DMS53 (cell line): Measurements from ENCODE around the gene RIC3.
A peak's percentile ranks its signal among the peaks of the same experiment; 100 is the strongest.

Experiments used
- DNase-seq: peaks from one replicate; lab custom pipeline; 2025; lab: John Stamatoyannopoulos, UW

RIC3 gene

GRCh38 chr11:8102296-8102915 is 66.4 kb downstream of the RIC3 start:
- DNase-seq, result no peak

DNA sequence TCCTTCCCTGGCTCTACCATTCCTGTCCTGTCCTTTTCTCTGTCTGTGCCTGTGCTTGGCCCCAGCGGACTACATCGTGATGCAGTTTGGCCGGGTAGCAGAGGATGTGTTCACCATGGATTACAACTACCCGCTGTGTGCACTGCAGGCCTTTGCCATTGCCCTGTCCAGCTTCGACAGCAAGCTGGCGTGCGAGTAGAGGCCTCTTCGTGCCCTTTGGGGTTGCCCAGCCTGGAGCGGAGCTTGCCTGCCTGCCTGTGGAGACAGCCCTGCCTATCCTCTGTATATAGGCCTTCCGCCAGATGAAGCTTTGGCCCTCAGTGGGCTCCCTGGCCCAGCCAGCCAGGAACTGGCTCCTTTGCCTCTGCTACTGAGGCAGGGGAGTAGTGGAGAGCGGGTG is 67.4 kb downstream of the RIC3 start:
- DNase-seq, result no peak

GRCh38 chr11:8100605-8101004 is 68.2 kb downstream of the RIC3 start:
- DNase-seq, result no peak

- no peak for DNase-seq
Observed at GRCh38 chr11:8100158-8100557, 68.7 kb downstream of the RIC3 start.

GRCh38 chr11:8099291-8099899 is 69.4 kb downstream of the RIC3 start:
- DNase-seq, result peak; percentile 80

DNA sequence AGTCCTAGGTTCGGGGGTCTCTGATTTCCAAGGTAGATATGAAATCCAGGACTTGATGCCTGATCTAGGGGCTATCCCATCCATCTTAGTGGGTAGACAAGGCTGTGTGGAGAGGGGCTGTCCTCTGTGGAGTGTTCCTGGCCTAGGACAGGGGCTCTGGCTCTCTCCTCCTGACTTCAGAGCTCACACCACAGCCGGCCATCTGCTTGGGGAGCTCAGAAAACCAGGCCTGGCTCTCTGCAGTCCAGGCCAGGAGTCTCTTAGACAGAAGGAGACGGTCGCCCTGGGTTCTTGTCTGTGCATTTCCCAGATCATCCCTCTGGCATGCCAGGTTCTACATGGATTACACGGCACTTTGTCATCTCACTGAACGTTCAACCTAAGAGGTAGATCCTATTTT is 69.9 kb downstream of the RIC3 start:
- DNase-seq, result no peak

DNA sequence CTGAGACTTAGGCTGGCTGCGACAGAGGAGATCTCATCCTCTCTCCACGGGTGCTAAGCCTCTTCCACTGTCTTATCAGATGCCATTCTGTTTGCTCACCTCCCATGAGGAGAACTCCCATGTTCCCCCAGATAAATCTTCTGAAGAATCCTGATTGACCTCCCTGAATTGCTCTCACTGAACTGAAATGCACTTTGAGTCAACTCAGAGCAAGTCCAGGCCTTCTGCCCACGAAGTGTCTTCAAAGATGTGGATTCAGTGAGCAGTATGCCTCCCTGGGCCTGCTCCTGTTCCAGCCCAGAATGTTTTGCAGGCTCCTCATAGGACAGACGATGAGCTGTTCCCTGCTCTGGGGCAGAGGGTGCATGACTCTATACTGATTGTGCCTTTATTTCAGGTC is 70.5 kb downstream of the RIC3 start:
- DNase-seq, result no peak

DNA sequence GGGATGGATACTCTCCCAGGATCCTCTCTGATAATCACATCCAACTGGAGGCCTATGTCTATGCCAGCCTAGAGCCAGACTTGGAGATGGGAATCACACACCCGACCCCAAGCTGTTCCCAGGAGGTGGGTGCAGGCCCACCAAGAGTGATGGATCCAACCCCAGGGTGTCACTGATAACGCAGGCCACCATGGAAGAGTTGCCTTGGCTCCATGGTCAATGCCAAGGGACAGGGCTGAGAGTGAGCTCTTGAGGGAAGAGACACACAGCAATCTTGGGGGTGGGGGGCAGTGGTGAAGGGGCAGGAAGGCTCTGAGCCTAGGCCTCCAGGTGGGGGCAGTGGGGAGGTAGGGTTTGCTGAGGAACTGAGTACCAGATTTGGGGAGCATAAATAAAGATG is 70.9 kb downstream of the RIC3 start:
- no peak for DNase-seq

DNA sequence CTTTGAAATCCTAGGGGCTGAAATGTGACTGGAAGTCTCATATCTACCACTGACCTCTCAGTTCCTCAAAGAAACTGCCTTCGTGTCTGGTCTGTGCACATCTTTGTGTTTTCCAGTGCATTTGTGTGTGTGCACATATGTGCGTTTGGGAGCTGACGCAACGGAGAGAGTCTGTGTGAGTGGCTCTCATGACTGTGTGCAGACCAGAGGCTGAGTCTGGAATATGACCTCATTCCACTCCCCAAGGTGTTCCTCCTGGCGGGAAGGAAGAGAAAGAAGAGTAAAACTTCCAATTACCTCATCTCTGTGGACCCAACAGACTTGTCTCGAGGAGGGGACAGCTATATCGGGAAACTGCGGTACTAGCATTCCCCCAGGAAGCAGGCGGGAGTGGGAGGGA is 71.4 kb downstream of the RIC3 start:
- DNase-seq, result no peak

- no peak for DNase-seq
Observed at GRCh38 chr11:8097062-8097461, 71.8 kb downstream of the RIC3 start.

DNA sequence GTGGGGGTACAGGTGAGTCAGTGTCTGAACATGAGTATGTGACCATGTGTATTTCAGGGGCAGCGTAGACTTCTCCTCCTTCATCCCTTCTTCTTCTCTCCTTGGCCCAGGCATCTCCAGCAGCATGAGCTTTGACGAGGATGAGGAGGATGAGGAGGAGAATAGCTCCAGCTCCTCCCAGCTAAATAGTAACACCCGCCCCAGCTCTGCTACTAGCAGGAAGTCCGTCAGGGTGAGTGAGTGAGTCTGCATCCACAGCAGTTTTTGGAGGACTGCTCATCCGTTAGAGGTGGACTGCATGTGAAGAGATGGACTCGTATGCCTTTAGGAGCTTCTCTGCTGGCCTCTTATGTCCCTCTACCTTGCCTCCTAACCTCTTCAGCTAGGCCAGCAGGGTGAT is 72.2 kb downstream of the RIC3 start:
- no peak for DNase-seq

DNA sequence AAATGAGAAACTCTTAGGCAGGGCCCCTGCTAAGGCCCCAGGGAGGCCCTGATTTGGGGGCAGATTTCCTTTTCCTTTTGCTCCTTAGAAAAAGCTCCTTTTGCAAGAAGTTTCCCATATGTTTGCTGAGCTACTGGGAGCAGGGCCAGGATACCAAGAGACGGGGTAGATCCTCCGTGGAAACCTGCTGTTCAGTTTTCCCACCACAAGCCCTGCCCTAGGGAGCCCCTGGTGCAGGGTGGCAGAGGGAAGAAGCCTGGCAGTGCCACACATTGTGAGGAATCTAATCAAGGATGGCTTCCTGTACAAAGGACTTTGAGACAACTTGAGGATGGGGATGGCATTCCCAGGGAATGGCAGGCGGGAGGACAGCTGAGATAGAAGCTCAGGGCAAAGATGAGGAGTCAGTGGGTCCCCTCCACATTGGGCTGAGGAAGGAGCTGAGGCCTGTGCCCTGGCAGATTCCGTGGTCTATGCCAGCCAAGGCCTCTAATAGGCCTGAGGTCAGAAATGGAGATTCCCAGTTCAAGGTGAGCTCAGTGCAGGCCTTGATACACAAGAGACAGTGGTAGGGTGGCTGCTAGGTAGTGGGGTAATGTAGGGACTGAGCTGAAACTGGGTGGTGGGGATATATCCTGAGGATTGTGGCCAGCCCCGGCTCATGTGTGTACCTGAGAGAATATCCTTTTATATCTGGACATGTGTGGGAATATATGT is 72.9 kb downstream of the RIC3 start:
- no peak for DNase-seq

DNA sequence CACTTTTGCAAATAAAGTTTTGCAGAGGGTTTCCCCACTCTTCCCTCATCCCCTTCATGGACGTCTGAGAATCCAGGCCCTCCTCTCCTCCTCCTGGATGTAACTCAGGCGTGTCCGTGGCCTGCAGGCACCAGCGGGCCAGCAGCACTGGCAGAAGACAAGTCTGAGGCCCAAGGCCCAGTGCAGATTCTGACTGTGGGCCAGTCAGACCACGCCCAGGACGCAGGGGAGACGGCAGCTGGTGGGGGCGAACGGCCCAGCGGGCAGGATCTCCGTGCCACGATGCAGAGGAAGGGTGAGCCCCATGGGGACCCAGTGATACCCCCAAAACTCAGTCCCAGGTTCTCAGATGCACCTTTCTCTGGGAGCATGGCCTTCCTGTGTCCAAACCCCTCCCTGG is 73.5 kb downstream of the RIC3 start:
- no peak for DNase-seq

- no peak for DNase-seq
Observed at GRCh38 chr11:8094656-8095055, 74.2 kb downstream of the RIC3 start.

- DNase-seq, result peak; percentile 13
Observed at GRCh38 chr11:8093931-8094575, 74.8 kb downstream of the RIC3 start.

DNA sequence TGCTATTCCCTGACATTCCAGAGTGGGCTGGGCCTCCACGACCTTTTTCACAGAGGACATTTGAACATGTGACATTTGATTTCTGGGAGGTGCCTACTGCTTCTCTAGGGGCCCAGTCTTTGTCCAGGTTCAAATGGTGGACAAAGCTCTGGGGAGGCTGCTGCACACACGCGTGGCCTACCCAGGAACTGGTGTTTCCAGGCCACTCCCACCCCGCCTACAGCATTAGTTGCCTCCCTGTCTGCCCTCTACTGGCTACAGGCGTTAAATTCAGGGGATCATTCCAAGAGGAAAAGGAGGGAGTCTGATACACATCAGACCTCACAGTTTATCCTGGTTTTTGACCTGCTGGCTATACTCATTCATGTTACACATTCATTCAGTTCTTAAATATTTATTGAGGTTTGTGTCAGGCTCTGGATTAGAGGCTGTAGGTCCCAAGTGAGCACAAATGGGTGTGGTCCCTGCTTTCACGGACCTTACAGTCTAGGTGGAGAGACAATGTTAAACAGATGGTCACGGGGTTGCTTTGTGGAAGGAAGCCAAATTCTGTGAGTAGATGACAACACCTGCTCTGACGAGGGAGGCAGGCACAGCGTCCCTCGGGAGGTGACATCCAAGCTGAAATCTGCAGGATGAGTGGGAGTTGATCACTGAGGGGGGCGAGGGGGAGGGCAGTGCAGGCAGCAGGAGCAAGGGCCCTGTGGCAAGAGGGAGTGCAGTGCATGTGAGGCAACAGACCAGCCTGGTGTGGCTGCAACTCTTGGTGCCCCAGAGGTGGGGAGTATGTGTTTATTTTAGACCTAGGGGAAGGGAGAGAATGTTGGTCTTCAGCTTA is 76.0 kb downstream of the RIC3 start:
- peak; percentile 90 for DNase-seq

- no peak for DNase-seq
Observed at GRCh38 chr11:8091721-8092120, 77.1 kb downstream of the RIC3 start.

GRCh38 chr11:8090756-8091155 is 78.1 kb downstream of the RIC3 start:
- DNase-seq, result peak; percentile 44

GRCh38 chr11:8089791-8090510 is 78.9 kb downstream of the RIC3 start:
- DNase-seq, result no peak

DNA sequence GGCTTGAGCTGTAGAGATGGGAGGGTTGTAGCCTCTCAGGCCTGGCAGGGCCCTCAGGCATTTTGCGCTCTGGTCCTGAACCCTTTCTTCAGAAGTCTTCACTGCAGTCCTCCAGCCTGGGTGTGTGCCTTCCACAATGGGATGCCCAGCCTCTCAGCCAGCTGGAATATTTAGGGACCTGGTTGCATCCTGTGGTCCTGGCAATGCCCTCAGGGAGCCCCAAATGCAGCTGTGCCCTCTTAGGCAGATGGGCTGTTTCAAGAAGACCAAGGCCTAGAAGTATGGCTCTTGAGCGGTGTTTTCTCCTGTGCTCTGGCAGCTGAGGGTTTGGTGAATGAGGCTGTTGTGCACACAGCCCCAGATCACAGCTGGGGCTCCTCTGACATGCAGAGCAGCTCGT is 81.1 kb downstream of the RIC3 start:
- no peak for DNase-seq

GRCh38 chr11:8087185-8087584 is 81.6 kb downstream of the RIC3 start:
- peak; percentile 43 for DNase-seq

GRCh38 chr11:8086571-8086970 is 82.3 kb downstream of the RIC3 start:
- DNase-seq, result no peak
